Breast epithelium (tissue), 4 donors: ENCODE results near the gene CORO2B. TPM values are rescaled to one million over a fixed set of nuclear protein-coding genes. Genes with fewer than 3 reads are reported as not detected.
"Not testable (repeated sequence)": the region's sequence is repeated elsewhere in the genome, so short reads cannot be mapped to it uniquely, and the experiment has no call there.

Experiments
- DNase-seq, 2 donors: peaks; one replicate each; pipeline ENCODE4 v3.0.0-alpha.2; 2019; ENCODE audit warnings: low spot score in 2 of 2
- H3K27ac ChIP-seq, 2 donors: fragments of 200-600 bp; sonication (generic) in 1 of 2; one replicate each; pipeline ENCODE4 v1.5.1; 2016 to 2019; ENCODE audit warnings: mild to moderate bottlenecking in 1 of 2
- H3K27me3 ChIP-seq, 2 donors: fragments of 200-600 bp; sonication (generic) in 1 of 2; one replicate each; pipeline versions ENCODE4 v1.5.1 to v1.6.0; 2017 to 2019; ENCODE audit warnings: control low read depth in 1 of 2, mild to moderate bottlenecking in 1 of 2
- H3K36me3 ChIP-seq: fragments of 200-600 bp; one replicate; pipeline ENCODE4 v1.5.1; 2019
- H3K4me1 ChIP-seq, 2 donors: fragments of 200-600 bp; sonication (generic); one replicate each; pipeline ENCODE4 v1.5.1; 2016 to 2019; ENCODE audit warnings: control low read depth in 1 of 2
- H3K4me3 ChIP-seq, 3 donors: fragments of 200-600 bp; sonication (generic); 1 replicate in 2 of 3; 2 replicates in 1 of 3; pipeline ENCODE4 v1.5.1; 2016 to 2019; ENCODE audit warnings: mild to moderate bottlenecking in 3 of 3, moderate library complexity in 2 of 3
- H3K9me3 ChIP-seq, 2 donors: fragments of 200-600 bp; sonication (generic) in 1 of 2; one replicate each; pipeline ENCODE4 v1.5.1; 2016 to 2019; ENCODE audit warnings: control low read depth in 1 of 2
- POLR2A ChIP-seq: fragments of 450-650 bp; IDR thresholded peaks from one replicate; pipeline ENCODE4 v1.6.1; 2016; ENCODE audit warnings: antibody characterized with exemption, mild to moderate bottlenecking, moderate library complexity
- POLR2AphosphoS5 ChIP-seq, 3 donors: sonication (generic); formaldehyde crosslinking; IDR thresholded peaks; one replicate each; pipeline ENCODE4 v1.6.1; 2017; ENCODE audit warnings: antibody characterized with exemption in 3 of 3
- intact Hi-C: fragments of 100-400 bp; cut with DNase I; formaldehyde crosslinking; loops from one replicate; pipeline ENCODE4 v1.15.1; 2023; ENCODE audit warnings: low total_unique reads
- total RNA-seq, 3 donors: library from RNA; depleted of rRNA; stranded (reverse); fragments of >200 nt; gene quantifications; one replicate each; pipeline ENCODE4 v1.1.0, GENCODE V29; 2016
- TF ChIP-seq, protein P1 (sequence below), 3 donors: fragments of 450-650 bp; IDR thresholded peaks; one replicate each; pipeline ENCODE4 v1.5.1; 2016 to 2017; ENCODE audit warnings: antibody characterized with exemption in 3 of 3, mild to moderate bottlenecking in 3 of 3, moderate library complexity in 3 of 3

Gene CORO2B
- total RNA-seq, 3 donors from 2014 or later: 2.9 to 11.2 (median 3.5) TPM

DNA sequence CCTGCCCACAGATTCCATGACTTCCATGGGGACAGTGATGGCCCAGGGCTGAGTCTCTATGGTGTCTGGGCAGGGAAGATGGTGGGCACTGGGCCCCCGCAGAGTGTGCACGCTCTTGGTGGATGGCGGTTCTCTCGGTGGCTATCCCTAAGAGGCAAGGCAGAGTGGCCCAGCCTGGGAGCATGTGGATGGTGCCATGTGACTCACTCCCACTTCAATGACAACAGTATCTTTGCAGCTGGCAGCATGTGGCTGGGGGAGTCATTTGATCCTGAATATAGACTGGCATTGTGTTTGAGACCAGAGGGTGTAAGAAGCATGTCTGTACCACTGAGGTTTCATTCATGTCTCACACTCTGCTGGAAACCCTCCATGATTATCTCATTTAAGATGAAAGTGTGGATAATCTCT lies 101.2 kb downstream of the CORO2B start:
- intact Hi-C loops: loop anchor here (10.0 kb wide), 1 partner anchor 125 kb away; no protein-coding TSS in a partner anchor
- Histone ChIP-seq H3K36me3 (no peaks in the 10 kb centered on the region), H3K27ac (no peak overlapping the region), H3K4me1 (no peaks in the 10 kb centered on the region), H3K27me3 (no peaks in the 10 kb centered on the region), H3K4me3 (no peak overlapping the region), H3K9me3 (no peaks in the 10 kb centered on the region)
- TF ChIP-seq POLR2A (no peak), POLR2AphosphoS5 (IDR thresholded peaks at IDR 0.05) (no peak)
- TF ChIP-seq, protein P1, sequence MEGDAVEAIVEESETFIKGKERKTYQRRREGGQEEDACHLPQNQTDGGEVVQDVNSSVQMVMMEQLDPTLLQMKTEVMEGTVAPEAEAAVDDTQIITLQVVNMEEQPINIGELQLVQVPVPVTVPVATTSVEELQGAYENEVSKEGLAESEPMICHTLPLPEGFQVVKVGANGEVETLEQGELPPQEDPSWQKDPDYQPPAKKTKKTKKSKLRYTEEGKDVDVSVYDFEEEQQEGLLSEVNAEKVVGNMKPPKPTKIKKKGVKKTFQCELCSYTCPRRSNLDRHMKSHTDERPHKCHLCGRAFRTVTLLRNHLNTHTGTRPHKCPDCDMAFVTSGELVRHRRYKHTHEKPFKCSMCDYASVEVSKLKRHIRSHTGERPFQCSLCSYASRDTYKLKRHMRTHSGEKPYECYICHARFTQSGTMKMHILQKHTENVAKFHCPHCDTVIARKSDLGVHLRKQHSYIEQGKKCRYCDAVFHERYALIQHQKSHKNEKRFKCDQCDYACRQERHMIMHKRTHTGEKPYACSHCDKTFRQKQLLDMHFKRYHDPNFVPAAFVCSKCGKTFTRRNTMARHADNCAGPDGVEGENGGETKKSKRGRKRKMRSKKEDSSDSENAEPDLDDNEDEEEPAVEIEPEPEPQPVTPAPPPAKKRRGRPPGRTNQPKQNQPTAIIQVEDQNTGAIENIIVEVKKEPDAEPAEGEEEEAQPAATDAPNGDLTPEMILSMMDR (IDR thresholded peaks at IDR 0.05): no peak
- DNase-seq: no peak

DNA sequence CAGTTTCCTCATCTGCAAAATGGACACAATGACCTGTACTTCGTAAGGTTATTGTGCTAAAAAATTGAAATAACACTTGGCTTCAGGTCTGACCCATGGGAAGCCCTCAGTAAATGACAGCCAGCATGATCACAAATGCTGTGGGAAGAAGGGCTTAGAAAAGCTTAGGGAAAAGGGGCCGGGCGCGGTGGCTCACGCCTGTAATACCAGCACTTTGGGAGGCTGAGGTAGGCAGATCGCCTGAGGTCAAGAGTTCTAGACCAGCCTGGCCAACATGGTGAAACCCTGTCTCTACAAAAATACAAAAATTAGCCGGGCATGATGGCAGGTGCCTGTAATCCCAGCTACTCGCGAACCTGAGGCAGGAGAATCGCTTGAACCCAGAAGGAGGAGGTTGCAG lies 102.0 kb downstream of the CORO2B start:
- H3K9me3 ChIP-seq, intact Hi-C loops, H3K27me3 ChIP-seq, H3K4me3 ChIP-seq, DNase-seq, H3K27ac ChIP-seq, H3K36me3 ChIP-seq, H3K4me1 ChIP-seq: not testable (repeated sequence)

DNA sequence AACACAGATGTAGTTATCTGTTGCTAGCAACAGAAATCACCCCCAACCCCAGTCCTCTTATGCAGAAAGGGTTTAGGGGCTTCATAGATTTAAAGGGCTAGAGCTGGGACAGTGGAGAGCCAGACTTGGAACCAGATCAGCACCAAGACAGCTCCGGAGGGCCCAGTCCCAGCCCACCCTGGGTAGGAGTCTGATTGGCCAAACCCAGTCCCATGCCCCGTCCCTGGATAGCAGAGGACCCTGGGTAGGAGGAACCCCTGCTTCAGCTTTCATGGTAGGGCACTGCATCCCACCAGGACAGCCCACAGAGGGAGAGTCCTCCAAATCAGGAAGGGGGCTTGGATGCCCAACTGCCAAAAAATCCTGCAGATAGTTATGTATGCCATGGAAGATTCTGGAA lies 103.0 kb downstream of the CORO2B start:
- no peak for DNase-seq
- H3K36me3 ChIP-seq: no peaks in the 10 kb centered on the region
- intact Hi-C loops: no loop called here

DNA sequence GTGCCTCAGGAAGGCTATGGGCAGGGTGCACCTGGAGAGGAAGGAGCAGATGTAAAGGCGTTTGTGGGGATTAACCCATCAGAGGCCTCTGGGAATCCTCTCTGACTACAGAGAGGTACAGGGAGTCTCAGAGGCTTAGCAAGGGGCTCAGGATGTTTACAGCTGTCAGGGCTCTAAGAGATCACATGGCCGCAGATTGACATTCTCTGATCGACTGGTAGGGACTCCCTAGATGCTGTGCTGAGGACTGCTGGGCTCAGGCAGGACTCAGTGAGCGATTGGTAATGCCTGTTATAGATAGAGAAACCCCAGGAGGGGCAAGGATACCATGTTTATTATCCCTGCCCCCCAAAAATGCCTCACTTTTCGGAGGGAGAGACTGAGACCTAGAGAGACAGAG lies 103.5 kb downstream of the CORO2B start:
- H3K36me3 ChIP-seq: no peaks in the 10 kb centered on the region
- no peak overlapping the region for H3K4me3 ChIP-seq
- H3K27me3 ChIP-seq: no peaks in the 10 kb centered on the region
- intact Hi-C loops: no loop called here
- TF ChIP-seq POLR2A (no peak), POLR2AphosphoS5 (IDR thresholded peaks at IDR 0.05) (no peak)
- TF ChIP-seq, protein P1 (IDR thresholded peaks at IDR 0.05): no peak
- H3K9me3 ChIP-seq: no peaks in the 10 kb centered on the region
- no peak overlapping the region for H3K27ac ChIP-seq
- no peaks in the 10 kb centered on the region for H3K4me1 ChIP-seq
- no peak for DNase-seq

More for the DNA sequence above, 103.0 kb downstream of the CORO2B start:
- H3K27me3 ChIP-seq: no peaks in the 10 kb centered on the region
- no peak overlapping the region for H3K27ac ChIP-seq
- no peaks in the 10 kb centered on the region for H3K4me1 ChIP-seq
- no peak for TF ChIP-seq POLR2AphosphoS5 (IDR thresholded peaks at IDR 0.05)
- TF ChIP-seq POLR2A: no peak
- TF ChIP-seq, protein P1 (IDR thresholded peaks at IDR 0.05): no peak
- no peak overlapping the region for H3K4me3 ChIP-seq
- no peaks in the 10 kb centered on the region for H3K9me3 ChIP-seq

DNA sequence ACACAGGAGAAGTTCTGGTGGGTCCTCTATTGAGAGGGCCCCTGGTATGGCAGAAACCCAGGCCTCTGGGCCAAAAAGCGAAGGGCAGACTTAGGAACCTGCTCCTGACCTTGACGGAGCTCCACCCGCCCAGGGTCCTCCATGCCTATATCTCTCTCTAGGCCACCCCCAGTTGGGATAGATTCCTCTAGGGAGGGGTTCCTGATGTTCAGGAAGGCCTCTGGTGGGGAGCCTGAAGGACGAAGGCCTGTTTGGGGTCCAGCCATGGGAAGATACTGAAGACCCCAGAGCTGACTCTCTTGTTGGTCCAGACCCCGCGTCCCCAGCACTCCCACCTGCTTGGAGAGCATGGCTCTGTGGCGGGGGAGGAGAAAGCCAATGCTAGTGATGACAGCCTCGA lies 104.2 kb downstream of the CORO2B start:
- Histone ChIP-seq H3K36me3 (no peaks in the 10 kb centered on the region), H3K4me1 (no peaks in the 10 kb centered on the region), H3K9me3 (no peaks in the 10 kb centered on the region), H3K4me3 (no peak overlapping the region), H3K27ac (no peak overlapping the region), H3K27me3 (no peaks in the 10 kb centered on the region)
- TF ChIP-seq, protein P1 (IDR thresholded peaks at IDR 0.05): no peak
- intact Hi-C loops: no loop called here
- no peak for DNase-seq

DNA sequence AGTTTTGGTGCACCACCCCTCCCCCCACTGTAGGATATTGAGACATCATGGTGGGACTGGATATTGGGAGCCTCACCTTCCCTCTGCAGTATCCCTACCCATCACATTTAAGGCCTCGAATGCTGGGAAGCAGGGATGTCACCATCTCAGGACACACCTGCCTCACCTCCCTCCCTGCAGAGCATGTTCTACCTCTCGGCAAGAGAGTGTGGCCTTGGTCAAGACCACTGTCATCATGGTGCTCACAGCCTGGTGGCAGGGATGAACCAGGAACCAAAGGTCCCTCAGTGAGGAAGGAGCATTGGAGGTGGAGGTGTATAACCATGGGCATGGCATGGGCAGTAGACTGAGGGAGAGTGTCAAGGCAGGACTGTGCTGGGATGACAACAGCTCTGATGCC lies 104.8 kb downstream of the CORO2B start:
- no peaks in the 10 kb centered on the region for H3K27me3 ChIP-seq
- no peaks in the 10 kb centered on the region for H3K36me3 ChIP-seq
- no peak for DNase-seq
- TF ChIP-seq POLR2A: no peak
- TF ChIP-seq POLR2AphosphoS5 (IDR thresholded peaks at IDR 0.05): no peak
- TF ChIP-seq, protein P1 (IDR thresholded peaks at IDR 0.05): no peak
- no peak overlapping the region for H3K27ac ChIP-seq
- no peak overlapping the region for H3K4me3 ChIP-seq
- H3K4me1 ChIP-seq: no peaks in the 10 kb centered on the region
- H3K9me3 ChIP-seq: no peaks in the 10 kb centered on the region
- intact Hi-C loops: no loop called here
